ENCODE measurements around the gene NPTN.

GRCh38 chr15:73515527-73515926 is 117.7 kb downstream of the NPTN start:
- TF ChIP-seq, protein P1, sequence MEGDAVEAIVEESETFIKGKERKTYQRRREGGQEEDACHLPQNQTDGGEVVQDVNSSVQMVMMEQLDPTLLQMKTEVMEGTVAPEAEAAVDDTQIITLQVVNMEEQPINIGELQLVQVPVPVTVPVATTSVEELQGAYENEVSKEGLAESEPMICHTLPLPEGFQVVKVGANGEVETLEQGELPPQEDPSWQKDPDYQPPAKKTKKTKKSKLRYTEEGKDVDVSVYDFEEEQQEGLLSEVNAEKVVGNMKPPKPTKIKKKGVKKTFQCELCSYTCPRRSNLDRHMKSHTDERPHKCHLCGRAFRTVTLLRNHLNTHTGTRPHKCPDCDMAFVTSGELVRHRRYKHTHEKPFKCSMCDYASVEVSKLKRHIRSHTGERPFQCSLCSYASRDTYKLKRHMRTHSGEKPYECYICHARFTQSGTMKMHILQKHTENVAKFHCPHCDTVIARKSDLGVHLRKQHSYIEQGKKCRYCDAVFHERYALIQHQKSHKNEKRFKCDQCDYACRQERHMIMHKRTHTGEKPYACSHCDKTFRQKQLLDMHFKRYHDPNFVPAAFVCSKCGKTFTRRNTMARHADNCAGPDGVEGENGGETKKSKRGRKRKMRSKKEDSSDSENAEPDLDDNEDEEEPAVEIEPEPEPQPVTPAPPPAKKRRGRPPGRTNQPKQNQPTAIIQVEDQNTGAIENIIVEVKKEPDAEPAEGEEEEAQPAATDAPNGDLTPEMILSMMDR (IDR thresholded peaks at IDR 0.05), result no peak
- TF ChIP-seq POLR2A (IDR thresholded peaks at IDR 0.05) (no peak), POLR2AphosphoS5 (IDR thresholded peaks at IDR 0.05) (no peak)

All from breast epithelium (tissue), 3 donors.